Endothelial cell of umbilical vein (primary cell): ENCODE data around the gene RECQL.
A peak's percentile ranks its signal among the peaks of the same experiment; 100 is the strongest.

Source experiments
- EZH2 ChIP-seq: IDR thresholded peaks from 2 replicates; pipeline ENCODE4 v1.6.1; 2012; ENCODE audit warnings: borderline replicate concordance, low read depth, mild to moderate bottlenecking, moderate library complexity, low read length, inconsistent platforms; ENCODE audit not compliant: severe bottlenecking
- FOS ChIP-seq: IDR thresholded peaks from 2 replicates; pipeline ENCODE4 v1.6.1; 2011; ENCODE audit warnings: mild to moderate bottlenecking, low read length, moderate library complexity, borderline replicate concordance; ENCODE audit not compliant: insufficient read depth
- POLR2A ChIP-seq: IDR thresholded peaks from 2 replicates; pipeline ENCODE4 v1.6.1; 2012; ENCODE audit warnings: low read depth, mild to moderate bottlenecking, control low read depth, low read length
- TF ChIP-seq, protein P1 (sequence below), 2 donors: IDR thresholded peaks; 1 replicate in 1 of 2; 2 replicates in 1 of 2; pipeline ENCODE4 v1.5.1; 2011; ENCODE audit warnings: low read length in 2 of 2, mild to moderate bottlenecking in 2 of 2, moderate library complexity in 2 of 2, control low read depth in 1 of 2, inconsistent platforms in 1 of 2, low read depth in 1 of 2; ENCODE audit not compliant: insufficient read depth in 1 of 2; ENCODE audit errors: extremely low read depth in 1 of 2

- no peak for TF ChIP-seq FOS
- TF ChIP-seq EZH2, result no peak
- TF ChIP-seq, protein P1, sequence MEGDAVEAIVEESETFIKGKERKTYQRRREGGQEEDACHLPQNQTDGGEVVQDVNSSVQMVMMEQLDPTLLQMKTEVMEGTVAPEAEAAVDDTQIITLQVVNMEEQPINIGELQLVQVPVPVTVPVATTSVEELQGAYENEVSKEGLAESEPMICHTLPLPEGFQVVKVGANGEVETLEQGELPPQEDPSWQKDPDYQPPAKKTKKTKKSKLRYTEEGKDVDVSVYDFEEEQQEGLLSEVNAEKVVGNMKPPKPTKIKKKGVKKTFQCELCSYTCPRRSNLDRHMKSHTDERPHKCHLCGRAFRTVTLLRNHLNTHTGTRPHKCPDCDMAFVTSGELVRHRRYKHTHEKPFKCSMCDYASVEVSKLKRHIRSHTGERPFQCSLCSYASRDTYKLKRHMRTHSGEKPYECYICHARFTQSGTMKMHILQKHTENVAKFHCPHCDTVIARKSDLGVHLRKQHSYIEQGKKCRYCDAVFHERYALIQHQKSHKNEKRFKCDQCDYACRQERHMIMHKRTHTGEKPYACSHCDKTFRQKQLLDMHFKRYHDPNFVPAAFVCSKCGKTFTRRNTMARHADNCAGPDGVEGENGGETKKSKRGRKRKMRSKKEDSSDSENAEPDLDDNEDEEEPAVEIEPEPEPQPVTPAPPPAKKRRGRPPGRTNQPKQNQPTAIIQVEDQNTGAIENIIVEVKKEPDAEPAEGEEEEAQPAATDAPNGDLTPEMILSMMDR (IDR thresholded peaks at IDR 0.05; ENCODE audit: extremely low read depth in 1 of 2, insufficient read depth in 1 of 2, low read depth in 1 of 2, low read length in 2 of 2), result no peak
- TF ChIP-seq POLR2A, result peak; percentile 23
Observed at GRCh38 chr12:21428241-21428640, 73.2 kb downstream of the RECQL start.
